Stimulated activated CD4-positive, alpha-beta T cell treated with anti-CD3 and anti-CD28 coated beads, Interleukin-4, amount 100 ng/mL, for 24 hours (primary cell): ENCODE data around the gene KIF19.
A peak's percentile ranks its signal among the peaks of the same experiment; 100 is the strongest.

Experiments
- DNase-seq: peaks from one replicate; pipeline ENCODE4 v3.0.0-alpha.2; 2020

The KIF19 gene

DNA sequence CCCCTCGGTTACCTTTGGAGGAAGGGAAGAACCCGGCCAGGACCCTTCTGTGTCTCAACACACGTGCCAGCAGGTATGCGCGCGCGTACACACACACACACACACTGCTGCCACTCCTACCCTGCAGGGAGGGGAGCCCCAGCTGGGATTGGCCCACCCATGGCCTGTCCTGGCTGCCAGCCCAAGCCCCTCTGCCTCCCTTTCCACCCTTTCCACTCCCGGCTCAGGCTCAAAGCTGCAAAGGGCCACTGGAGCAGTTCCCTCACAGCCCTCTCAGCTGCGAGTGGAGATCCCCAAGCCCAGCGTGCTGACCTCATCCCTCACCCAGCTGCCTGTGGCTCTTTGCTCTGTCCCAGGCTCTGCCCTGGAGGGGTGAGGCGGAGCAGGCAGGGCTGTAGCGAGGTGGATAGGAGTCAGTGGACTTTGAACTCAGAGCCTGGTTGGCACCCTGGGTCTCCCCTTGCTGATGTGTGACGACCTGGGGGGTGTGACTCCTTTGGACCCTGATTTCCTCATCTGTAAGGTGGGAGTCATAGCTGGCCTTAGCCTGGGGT lies 14.5 kb downstream of the KIF19 start:
- DNase-seq: no peak

GRCh38 chr17:74342224-74342623 lies 16.2 kb downstream of the KIF19 start:
- no peak for DNase-seq

DNA sequence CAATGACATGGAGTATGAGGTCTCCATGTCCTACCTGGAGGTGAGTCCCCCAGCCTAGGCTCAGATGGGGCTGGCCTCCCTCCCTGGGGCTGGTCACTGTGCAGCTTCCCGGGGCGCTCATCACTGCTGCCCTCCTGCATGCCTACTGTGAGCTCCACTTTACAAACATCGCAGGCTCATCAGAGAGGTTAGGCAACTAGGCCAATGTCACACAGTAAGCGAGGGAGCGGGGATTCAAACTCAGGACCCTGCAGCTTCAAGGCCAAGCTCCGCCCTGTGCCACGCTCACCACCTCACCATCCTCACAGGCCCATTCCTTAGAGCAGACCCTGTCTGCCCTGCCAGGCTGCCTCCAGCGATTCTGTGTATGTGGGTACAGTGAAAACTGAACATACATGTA lies 17.1 kb downstream of the KIF19 start:
- no peak for DNase-seq

DNA sequence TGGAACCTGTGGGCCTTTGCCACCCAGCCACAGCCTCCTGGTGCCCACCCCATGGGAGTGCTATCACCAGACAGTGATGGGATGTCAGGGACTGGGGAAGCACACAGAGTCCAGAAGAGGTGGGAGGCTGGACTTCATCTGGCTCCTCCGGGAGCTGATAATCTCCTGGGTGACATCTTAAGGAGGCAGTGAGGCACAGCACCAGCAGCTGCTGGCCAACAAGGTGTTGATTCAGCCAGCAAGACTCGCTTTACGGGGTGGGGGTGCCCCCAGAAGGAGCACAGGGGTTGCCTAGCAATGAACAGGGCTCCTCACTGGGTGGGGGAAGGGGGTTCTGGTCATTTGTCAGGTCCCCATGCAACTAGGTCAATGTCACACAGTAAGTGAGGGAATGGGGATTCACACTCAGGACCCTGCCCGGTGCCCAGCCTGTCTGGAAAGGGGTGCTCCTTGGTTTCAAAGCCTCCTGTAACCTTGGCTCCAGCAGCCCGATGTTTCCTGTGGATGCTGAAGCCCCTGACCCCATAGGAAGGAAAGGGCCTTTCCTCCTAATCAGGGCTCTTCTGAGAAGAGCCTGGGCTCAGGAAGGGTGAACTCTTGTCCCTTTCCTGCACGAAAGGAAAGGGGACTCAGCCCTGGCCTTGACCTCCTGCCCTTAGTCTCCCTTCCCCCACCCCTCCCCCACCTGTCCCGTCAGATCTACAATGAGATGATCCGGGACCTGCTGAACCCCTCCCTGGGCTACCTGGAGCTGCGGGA lies 17.7 kb downstream of the KIF19 start:
- DNase-seq: no peak

DNA sequence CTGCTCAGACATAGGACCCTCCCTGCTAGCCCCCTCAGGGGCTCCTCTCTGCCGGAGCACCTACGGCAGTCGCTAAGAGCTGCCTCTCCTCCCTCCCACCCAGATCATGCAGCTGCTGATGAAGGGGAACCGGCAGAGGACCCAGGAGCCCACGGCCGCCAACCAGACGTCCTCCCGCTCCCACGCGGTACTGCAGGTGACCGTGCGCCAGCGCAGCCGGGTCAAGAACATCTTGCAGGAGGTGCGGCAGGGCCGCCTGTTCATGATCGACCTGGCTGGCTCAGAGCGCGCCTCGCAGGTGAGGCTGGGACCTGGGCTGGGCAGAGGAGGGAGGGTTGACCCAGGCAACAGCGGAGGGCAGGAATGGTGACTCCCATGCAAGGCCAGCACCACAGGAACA lies 18.6 kb downstream of the KIF19 start:
- no peak for DNase-seq

GRCh38 chr17:74345433-74346241 lies 19.6 kb downstream of the KIF19 start:
- no peak for DNase-seq

DNA sequence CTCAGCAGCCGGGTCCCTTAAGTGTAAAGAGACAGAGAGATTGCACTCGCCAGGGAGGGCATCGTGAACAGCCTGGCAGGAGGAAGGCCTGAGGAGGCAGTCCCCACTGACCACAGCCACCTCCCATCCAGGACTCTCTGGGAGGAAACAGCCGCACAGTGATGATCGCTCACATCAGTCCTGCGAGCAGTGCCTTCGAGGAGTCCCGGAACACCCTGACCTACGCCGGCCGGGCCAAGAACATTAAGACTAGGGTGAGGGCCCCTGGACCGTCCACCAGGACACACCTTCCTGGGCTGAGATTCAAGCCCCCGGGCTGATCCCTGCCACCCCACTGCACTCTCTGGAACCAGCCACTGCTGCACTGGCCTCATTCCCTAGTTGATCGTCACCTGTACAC lies 21.6 kb downstream of the KIF19 start:
- DNase-seq: no peak

DNA sequence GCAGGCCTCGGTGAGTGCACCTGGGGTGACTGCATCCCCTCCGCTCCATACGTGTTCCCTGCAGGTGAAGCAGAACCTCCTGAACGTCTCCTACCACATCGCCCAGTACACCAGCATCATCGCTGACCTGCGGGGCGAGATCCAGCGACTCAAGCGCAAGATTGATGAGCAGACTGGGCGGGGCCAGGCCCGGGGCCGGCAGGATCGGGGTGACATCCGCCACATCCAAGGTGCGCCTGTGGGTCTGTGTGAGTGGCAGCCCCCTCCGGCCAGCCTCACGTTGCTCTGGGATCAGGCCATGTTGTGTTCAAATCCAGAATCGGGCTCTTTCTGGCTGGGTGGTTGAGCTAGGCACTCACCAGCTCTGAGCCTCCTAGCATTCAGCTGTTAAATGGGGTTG lies 23.1 kb downstream of the KIF19 start:
- DNase-seq: no peak

DNA sequence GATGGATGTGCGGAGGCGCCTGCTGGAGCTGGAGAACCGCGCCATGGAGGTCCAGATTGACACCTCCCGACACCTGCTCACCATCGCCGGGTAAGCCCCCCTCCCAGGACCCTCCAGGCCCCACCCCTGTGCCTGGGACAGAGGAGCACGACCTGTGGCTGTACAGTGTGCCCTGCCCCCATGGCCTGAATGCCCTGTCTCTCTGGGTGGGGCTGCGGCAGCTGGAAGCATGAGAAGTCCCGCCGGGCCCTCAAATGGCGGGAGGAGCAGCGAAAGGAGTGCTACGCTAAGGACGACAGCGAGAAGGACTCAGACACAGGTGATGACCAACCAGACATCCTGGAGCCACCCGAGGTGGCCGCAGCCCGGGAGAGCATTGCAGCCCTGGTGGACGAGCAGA lies 24.5 kb downstream of the KIF19 start:
- DNase-seq: no peak

DNA sequence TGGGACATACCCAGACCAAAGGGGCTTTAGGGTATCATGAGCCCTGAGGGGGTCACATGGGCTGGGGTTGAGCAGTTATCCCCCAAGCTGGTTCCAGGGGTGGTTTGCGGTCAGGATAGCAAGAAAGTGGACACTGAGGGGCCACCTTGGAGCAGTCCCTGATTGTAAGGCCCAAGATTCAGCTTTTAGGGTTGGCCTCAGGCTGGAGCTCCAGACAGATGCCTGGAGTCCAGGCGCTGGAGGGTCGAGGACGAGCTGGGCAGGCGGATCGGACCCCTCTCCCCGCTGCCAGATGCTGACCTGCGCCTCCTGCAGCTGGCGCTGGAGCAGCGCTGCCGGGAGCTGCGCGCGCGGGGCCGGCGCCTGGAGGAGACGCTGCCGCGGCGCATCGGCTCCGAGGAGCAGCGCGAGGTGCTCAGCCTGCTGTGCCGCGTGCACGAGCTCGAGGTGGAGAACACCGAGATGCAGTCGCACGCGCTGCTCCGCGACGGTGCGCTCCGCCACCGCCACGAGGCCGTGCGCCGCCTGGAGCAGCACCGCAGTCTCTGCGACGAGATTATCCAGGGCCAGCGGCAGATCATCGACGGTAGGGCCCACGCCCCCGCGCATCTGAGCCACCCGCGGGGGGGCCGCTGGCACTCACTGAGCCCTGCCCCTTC lies 25.7 kb downstream of the KIF19 start:
- DNase-seq: no peak

DNA sequence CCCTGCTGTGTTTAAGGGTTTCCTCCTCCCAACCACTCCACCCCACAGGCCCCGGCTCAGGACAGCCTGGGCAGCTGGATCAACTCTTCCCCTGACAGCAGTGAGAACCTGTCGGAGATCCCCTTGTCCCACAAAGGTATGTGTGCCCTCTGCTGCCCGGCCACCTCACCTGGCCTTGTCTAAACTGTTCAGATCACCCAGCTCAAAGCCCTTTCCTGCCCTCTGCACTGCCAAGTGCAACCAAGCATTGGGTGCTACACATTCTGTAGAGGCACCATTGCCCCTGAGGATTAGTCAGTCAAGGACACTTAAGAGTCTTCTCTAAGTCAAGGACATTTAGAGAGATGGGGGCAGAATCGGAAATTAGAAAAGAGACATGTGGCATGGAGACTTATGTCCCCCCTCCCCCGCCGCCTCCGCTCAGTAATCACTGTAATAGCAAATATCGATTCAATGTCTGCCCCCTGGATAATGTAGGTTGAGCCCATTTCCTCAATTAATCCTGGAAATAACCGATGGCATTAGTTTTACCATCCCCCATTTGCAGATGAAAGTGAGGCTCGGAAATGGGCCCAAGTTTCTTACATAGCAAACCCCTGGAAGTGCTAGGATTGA lies 27.5 kb downstream of the KIF19 start:
- no peak for DNase-seq

GRCh38 chr17:74354123-74354522 lies 28.1 kb downstream of the KIF19 start:
- peak; percentile 51 for DNase-seq

DNA sequence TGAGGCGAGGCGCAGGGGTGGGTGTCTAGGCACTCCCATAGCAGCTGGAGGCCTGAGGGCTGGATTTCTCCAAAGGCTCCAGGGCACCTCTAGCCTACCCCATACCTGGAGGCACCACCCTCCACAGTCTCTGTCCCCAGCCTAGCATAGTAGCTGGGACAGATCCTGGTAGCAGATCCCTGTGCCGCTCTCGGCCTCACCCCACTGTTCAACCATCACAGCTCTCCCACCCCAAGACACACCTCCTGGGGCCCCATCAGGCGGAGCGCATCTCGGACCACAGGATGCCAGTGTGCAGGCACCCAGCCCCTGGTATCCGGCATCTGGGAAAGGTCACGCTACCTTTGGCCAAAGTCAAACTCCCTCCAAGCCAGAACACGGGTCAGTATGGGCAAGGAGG lies 28.5 kb downstream of the KIF19 start:
- no peak for DNase-seq

GRCh38 chr17:74355065-74355464 lies 29.0 kb downstream of the KIF19 start:
- DNase-seq: no peak

DNA sequence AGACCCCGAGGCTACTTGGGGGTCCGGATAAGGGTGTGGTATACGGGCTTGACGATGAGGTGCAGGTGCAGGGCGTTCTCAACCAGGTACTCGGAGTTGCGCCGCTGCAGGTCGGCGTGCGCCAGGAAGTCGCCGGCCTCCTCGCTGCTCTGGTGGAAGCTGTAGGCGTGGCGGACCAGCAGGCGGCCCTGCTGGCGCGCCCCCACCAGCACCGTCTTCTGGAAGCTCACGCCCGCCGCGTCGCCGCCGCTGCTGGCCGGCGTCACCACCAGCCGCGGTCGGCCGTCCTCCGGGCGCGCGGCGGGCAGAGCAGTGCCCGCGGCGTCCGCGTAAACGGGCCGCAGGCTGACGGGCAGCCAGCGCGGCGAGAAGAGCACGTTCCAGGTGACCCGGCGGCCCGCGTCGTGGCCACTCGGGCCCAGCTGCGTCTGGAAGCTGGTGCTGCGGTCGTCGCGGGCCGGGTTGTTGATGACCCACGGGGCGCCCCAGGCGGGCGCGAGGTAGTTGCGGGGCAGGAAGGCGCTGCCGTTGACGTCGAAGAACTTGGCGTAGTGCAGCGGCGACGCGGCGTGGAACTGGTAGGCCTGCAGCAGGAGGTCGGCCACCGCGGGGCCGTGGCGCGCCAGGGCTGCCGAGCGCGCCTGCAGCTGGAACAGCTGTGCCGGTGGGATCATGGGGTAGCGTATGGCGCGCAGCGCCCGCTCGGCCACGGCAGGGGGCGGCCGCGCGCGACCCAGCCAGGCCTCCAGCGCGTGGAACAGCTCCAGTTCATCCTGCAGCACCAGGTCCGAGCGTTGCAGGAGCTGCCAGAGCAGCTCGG lies 30.8 kb downstream of the KIF19 start:
- DNase-seq: peak; percentile 13

DNA sequence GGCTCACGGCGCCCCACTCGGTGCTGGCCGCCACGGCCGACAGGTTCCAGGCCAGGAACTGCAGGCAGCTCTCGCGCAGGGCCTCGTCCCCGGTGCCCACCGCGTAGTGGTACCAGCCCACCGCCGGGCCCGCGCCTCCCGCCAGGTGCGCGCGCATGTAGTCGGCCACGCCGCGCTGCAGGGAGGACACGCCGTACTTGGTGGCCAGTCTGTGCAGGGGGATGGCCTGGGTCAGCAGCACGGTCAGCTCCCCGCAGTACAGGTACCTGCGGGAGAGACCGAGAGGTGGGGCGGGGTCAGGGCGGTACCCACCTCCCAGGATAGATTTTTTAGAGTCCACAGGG lies 31.4 kb downstream of the KIF19 start:
- DNase-seq: no peak

DNA sequence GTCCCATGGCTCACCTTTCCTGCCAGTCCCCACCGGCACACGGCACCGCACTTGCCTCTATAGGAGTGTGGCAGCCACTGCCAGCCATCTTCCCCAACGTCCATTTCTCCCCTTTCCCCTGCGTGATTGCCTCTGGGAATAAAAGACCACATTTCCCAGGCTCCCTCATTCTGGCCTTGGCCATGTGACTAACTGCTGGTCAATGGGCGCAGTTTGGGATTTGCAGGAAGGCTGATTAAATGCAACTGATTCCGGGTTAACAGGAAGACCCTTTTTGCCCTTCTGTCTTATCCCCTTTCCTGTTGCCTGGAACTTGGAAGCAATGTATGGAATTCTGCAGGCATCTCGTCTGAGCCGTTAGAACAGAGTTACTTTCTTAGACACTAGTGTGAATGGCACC lies 32.7 kb downstream of the KIF19 start:
- DNase-seq: no peak

DNA sequence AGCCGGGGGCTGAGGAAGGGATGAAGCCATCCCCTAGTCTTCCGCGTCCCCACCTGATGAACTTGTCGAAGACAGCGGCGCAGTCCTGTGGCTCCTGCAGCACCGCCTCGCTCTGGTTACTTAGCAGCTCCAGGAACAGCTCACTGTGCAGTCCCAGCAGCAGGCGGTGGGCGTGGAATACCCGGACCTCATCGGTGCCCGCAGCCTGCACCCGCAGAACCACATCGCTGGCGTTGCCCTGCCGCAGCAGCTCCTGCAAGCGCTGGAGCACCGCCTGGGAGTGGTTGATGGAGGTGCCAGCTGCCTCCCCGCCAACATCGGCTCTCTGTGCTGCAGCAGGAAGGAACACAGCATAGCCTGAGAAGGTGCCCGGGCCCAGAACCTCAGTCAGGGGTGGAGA lies 33.9 kb downstream of the KIF19 start:
- no peak for DNase-seq

GRCh38 chr17:74360899-74361229 lies 34.8 kb downstream of the KIF19 start:
- no peak for DNase-seq

- peak; percentile 26 for DNase-seq
These were observed 35.4 kb downstream of the KIF19 start, which contains the start of gene BTBD17 for GRCh38 chr17:74361230-74362068. Gene BTBD17, minus strand, starts transcription at chr17:74361868. Its CDS starts 49 bp downstream, at chr17:74361819.

DNA sequence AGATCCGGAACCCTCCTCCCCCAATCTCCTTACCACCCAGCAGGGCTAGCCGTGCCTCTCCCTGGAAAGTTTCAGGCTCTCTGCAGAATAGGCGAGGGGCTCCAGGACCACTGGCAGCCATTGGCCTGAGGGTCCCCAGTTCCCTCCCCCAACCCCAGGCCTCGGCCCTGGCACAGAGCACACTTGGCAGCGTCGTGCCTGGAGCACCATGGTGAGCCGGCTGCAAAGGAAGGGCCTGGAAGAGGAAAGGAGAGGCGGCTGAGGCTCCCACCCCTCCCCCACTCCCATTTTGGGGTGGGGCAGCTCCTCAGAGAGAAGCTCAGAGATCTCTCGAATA lies 36.0 kb downstream of the KIF19 start:
- no peak for DNase-seq
